NCI-H1048 (cell line): Measurements from ENCODE around the gene CCBE1.
"Not testable (repeated sequence)": the region's sequence is repeated elsewhere in the genome, so short reads cannot be mapped to it uniquely, and the experiment has no call there.

Experiments used
- DNase-seq: peaks from one replicate; lab custom pipeline; 2025; lab: John Stamatoyannopoulos, UW

The CCBE1 gene

DNA sequence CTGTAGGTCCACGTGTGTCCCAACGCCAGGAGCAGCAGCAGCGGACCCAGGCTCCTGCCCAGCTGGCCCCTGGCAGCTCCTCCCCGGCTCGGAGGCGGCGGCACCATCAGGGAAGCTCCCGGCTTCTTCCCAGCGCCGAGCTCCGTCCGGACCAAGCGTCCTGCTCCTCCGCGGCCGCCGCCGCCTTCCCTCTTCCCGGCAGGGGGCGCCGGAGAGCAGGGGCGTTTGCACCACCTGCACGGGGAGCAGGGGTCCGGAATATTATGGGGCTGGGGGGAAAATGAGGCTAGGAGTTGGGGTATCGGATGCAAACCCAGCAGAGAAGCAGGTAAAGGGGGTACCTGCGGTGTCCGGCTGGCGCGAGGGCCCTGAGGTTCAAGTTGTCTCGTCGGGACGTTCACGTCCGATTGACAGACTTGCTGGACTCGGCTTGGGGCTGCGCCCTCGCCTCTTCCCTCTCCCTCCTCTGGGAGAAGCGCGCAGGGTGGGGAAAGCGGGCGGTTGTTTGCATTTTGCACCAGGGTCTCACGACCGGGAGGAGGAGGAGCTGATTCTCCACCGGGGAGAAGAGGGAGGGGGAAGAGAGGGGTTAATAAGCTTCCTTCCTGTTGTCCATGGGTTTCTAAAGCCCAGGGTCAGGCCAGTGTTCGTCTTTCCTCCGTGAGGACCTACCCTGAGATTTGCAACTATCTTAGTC, at the start of gene CCBE1:
TSS of gene CCBE1 (minus strand) at position 188 of the 697 bp plus-strand sequence.
- DNase-seq = peak; percentile 41

DNA sequence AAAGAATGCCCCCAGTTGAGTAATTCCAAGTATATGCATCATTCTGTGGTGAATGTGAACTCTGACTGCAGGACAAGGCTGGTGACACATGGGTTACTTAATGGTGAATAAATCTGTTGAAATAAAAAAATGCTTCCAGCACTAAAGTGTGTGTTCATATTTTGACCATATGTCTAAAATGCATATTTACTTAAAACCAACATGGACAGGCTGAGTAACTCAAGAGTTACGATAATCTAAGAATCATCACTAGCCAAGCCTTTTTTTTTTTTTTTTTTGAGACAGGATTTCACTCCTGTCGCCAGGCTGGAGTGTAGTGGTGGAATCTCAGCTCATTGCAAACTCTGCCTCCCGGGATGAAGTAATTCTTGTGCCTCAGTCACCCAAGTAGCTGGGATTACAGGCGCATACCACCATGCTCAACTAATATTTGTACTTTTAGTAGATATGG, 47.1 kb upstream of the CCBE1 start:
- no peak for DNase-seq

DNA sequence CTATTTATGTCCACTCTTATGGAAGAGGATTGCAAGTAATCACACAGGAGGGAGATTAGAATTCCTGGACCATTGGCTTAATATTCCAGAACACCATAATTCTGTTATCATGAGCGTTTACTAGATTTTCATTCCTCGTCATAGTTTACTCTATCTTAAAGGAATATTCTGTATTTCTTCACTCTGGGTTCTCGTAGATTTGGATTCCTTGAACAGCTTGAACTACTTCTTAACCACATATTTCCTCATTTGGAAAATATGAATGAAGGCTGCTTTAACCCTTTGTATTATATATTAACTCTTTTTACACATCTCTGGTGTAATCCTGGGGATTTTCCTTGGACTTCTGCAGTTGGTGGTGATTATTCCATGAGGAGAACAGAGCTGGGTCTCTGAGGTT, 46.3 kb upstream of the CCBE1 start:
- no peak for DNase-seq

DNA sequence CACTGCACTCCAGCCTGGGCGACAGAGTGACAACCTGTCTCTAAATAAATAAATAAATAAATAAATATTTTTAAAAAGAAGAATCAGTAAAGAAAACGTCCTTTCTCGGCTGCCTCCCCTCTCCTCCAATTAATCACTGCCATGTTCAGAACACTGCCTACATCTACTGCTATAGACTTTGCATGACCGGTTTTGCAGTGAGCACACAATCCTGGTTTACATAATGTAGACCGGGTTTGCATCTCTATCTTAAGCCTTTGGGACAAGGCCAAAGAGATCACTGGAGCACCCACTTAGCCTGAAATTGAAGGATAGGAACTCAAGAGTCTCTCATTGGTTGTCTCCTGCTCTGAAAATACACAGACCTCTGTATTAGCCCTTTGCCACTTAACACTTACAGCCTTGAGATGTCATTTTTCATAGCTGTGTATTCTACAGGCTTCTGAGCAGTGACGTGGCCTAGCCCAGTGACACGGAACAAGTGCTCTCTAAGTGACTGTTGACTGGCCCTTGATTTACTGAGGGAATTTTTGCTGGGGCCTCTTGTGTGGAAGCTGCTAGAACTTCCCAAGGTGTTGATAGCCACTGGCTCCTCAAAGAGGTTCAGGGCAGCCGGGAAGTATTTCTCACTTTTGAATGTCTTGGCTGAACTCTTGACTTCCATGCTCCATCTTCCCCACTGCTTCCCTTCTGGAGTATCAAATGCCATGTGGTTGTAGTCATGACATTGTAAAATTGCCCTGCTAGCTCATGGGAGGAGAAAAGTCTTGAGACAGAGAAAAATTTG, 45.3 kb upstream of the CCBE1 start:
- DNase-seq = peak; percentile 12

DNA sequence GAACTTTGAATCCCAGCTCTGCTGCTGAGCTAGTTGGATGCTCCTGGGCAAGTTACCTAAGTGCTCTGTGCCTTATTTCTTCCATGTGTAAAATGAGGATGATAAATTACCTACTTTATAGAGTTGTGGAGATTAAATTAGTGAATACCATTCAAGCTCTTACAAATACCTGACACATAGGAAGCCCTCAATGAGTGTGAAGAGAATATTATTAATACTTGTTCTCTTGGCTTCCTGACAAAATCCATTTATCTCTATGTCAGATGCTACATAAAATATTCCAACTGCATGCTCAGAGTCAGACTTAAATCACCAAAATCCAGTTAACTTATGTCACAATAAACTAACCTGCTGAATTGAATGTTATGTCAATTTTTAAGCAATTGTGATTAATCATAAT, 42.9 kb upstream of the CCBE1 start:
- no peak for DNase-seq

DNA sequence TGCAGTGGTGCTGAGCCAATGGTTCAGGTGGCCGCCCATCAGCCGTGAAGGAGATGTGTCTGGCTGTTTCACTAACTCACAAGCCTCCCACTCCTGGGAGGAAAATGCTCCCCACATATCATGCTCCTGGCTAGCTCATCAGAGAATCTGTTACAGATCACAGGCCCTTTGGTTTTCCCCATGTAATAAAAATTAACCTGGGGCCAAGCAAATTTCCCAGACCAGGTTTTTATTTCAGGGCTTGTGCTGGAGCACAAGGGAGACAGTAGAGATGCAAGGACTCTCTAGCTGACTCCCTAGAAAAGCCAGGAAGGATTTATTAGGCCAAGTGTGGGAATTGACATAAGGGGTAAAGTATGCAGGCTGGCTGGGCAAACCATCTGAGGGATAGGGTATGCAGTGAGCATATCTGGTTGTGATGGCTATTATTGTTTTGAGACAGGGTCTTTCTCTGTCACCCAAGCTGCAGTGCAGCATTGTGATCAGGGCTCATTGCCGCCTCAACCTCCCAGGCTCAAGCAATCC, 40.6 kb upstream of the CCBE1 start:
- DNase-seq = no peak

DNA sequence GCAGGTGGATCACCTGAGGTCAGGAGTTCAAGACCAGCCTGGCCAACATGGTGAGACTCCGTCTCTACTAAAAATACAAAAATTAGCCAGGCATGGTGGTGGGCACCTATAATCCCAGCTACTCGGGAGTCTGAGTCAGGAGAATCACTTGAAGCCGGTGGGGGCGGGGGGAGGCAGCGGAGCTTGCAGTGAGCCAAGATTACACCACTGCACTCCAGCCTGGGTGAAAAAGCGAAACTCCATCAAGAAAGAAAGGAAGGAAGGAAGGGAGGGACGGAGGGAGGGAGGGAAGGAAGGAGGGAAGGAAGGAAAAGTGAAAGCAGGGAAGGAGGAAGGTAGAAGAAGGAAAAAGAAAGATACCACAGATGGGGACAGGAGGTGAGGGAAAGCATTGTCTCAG, 40.1 kb upstream of the CCBE1 start:
- not testable (repeated sequence) for DNase-seq

DNA sequence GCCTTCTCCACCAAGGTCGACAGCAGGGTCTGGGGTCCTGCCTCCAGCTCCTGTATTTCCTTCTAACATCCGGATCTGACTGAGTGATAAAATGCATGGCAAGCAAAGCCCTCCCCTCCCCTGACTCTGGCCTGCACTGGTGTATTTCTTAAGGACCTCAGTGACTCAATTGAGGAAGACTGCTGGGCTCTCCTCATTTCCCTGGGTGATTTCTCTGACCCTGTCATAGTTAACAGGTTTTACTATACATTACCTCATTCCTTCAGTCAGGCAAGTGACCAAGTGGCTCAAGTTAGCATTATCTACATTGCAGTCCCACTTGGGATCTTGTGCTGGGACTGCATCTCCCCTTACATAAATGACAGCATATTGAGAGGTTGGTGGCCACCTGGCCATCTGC, 38.8 kb upstream of the CCBE1 start:
- DNase-seq = no peak

DNA sequence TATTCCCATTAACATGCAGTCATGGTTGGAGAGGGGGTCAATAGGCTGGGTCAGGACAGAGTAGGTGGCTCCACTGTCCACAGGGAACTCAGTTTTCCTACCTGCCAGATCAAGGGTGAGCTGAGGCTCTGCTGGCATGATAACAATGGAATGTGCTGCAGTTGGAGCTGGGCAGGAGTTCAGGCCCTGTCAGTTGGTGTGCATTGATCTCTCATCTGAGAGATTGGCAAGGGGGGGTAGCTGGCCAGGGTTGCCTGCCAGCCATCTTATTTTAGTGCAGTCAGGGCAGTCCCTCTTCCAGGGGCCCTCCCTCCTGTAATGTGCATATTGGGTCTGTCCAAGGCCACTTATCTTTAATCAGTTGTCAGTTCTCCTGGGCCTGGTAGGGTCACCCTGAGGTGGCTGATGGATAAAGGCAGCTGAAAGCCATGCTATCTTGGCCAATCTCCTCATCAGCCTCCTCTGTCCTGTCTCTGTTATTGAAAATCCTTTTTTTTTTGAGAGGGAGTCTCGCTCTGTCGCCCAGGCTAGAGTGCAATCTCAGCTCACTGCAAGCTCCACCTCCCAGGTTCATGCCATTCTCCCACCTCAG, 38.1 kb upstream of the CCBE1 start:
- DNase-seq = no peak

DNA sequence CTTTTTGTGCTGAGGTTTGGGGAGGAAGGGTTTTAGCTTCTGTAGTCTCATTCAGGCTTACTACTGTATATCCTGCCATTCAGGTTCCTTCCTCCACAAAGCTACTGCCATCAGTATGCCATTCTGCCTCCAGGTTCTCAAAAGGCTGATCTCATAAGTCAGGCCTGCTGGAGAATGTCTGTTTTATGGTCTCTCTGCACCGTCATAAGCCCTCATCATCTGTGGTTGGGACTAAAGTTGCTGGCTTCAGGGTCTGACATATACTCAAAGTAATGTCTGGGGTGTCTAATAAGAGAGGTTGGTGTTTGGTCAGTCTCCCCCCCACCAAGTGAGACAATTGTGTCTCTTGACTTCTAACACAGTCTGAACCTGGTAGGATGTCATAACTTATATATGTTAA, 36.2 kb upstream of the CCBE1 start:
- DNase-seq = no peak

DNA sequence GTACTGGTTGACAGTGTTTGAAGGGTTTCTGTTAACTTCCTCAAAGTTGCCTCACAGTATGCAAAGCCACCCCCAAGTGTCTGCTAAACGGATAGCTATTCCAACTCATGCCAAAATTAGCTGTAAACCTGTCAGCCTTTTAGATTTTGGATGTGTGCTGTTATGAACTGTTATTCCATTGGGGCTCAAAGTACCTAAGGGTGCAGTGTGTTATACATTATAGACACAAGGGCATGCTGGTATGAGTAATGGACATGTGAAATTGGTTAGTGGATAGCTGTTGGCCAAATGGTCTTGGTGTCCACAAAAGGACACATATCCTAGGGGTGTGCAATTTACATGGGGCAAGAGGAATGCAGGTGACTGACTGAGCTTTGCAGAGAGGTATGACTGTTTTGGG, 33.7 kb upstream of the CCBE1 start:
- no peak for DNase-seq

DNA sequence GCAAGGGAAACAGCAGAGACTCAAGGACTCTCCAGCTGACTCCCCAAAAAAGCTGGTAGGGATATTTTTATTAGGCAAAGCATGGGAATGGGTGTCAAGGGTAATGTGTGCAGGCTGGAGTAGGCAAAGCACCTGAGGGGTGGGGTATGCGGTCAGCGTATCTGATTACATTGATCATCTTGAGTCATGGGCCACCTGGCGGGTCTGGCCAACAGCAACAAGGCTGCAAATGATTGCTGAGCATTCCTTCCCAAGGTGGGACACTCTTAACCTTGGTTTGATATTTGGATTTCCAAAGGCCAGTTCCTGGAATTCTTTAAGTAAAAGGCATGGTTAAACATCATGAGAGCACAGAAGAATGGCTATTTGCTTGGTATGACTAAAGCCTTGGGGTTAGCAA, 32.6 kb upstream of the CCBE1 start:
- no peak for DNase-seq

DNA sequence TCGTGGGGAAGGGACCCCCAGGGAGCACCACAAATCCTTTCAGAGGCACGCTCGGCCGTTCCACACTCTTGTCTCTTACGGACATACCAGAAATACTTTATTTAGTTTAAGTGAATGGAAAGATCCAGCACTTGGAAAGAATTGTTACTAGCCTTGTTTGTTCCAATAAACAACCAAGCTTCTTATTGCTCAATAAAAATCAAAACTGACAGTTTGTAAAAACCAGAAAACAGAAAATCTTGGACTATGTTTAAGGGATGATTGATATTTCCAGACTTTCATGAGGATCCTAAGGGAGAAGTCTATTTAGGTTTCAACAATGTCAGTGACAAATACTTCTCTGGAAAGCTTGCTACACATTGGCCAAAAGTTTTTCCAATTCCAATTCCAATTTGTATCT, 31.6 kb upstream of the CCBE1 start:
- DNase-seq = no peak

DNA sequence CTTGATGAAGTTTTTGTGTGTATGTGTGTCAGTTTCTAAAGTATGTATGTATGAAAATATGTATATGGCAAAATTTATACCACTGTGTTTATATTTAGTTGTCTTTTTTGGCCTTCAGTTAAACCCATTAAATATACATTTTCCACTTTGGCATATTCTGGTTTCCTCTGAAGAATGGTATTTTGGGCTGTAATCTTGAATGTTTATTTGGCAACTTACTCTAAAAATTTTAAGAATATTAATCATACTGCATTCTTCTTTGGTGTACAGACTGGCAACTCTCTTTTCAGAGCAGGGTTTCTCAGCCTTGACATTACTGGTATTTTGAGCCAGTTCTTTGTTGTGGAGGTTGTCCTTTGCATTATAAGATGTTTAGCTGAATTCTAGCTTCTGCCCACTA, 27.9 kb upstream of the CCBE1 start:
- DNase-seq = no peak

DNA sequence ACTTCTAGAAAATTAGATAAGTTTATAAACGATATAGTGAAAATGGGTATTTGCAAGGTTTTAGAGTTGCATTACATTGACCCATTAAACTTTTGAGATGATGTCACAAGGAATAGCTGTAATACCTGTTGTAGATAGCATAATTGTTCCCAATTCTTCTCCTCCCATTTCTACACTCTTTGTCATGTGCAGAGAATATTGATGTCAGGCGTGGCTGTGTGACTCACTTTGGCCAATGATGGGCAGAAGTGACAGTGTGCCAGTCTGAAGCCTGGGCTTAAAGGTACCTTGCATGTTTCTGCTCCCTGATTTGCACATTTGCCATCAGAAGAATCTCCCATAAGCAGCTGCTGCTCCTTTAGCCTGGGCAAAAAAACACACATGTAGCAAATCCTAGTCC, 26.9 kb upstream of the CCBE1 start:
- no peak for DNase-seq

DNA sequence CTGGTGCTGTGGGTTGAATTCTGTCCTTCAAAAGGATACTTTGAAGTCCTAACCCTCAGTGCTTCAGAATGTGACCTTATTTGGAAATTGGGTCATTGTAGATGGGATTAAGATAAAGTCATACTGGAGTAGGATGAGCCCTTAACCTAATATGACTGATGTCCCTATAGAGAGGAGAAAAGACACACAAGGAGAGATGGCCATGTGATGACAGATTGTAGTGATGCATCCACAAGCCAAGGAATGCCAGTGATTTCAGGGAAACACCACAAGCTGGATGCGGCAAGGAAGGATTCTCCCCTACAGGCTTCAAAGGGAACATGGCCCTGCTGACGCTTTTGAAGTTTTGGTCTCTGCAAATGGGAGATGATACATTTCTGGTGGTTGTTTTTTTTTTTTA, 24.7 kb upstream of the CCBE1 start:
- DNase-seq = no peak

DNA sequence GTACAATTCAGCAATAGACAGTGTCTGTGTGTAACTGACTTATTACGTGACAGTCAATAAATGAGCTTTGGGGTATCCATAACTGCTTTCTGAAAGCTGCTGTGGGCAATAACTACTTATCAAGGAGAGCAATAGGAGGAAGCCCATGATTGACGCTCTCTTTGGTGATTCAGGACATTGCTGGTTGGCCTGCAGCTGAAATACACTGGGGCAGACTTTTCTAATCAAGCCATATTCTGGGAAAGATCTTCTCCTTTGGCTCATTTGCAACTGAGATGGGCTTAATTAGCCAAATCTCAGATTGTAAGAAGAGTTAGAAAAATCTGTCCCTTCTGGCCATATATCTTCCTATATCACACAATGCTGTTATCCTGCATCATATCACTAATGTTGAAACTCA, 24.0 kb upstream of the CCBE1 start:
- no peak for DNase-seq

DNA sequence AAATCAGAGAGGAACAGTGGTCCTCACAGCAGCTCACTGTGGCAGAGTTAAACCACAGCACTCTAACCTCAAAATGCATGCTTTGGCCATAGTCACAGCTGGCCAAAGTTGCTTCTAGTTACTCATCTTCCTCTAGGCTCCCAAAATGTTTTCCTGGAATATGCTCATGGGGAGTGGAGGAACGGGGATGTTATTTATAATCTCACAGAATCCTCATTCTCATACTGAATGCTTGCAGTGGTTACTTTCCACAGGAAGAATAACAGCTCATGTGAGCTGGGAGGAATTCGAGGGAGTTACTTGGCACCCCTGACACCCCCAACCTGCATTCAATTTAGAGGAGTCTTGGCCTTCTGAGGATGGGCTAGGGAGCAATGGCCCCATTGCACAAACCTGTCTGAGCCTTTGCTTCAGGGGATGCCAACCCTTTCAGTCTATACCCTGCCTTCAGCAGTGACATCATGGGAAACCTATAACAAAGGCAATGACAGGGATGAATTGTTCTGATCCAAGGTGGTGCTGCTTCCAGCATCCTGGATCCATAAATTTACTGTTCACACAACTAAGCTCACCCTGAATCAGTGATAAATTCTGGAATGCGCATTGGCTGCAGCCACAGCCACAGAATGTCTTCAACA, 22.4 kb upstream of the CCBE1 start:
- DNase-seq = no peak

DNA sequence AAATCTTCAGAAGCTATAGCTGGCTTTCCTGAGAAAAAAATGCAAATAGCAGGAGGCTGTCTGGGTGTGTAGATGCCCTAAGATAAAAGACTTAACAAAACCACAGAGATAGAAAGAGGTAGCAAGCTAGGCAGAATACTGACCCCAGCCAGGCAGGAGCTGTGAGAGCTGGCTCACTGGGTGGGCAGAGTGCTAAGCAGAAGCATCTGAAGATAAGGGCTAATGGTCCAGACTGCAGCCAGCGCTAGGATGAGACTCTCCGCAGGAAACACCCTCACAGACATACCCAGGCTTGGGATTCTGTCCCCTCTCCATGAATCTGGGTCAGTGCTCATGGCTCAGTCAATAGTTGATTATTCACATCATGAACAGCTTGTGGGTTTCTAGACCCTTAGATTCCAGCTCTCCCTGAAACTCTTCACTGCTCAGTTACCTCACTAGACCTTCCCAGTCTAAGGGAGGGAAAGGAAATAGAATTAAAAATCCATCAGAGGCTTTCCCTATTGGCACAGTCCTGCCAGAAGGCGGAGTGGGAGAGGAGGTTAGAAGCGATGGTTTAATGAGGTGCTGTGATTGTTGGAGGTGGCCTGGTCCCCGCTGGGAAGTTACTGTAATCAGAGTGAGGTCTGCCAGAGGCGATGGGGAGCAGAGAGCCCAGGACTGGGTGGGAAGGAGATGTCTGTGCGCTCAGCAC, 21.4 kb upstream of the CCBE1 start:
- DNase-seq = no peak

DNA sequence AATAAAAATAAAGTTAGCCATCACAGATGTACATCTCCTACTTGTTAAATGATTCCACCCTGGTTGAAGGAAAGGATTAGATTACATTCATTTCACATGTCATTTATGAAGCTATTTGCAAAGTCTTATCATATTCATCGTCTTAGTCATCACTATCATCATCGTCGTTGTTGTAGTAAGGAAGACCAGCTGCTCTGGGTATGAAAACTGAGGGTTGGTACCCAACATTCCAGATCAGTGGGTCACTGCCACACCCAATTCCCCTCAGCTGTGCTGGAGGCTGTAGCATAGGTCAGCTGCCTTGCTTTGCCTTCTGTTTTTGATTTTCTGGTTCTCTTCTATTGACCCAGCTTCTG, 20.9 kb upstream of the CCBE1 start:
- no peak for DNase-seq

DNA sequence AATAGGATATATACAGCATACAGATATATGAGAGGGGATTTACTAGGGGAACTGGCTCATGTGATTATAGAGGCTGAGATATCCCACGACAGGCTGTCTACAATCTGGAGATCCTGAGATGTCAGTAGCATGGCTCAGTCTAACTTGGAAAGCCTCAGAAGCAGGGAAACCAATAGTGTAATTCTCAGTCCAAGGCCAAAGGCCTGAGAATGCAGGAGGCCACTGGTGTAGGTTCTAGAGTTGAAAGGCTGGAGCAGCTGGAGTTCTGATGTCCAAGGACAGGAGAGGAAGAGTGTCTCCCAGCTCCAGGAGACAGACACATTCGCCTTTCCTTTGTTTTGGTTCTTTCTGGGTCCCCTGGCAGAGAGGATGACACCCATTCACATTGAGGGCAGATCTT, 20.1 kb upstream of the CCBE1 start:
- DNase-seq = no peak

DNA sequence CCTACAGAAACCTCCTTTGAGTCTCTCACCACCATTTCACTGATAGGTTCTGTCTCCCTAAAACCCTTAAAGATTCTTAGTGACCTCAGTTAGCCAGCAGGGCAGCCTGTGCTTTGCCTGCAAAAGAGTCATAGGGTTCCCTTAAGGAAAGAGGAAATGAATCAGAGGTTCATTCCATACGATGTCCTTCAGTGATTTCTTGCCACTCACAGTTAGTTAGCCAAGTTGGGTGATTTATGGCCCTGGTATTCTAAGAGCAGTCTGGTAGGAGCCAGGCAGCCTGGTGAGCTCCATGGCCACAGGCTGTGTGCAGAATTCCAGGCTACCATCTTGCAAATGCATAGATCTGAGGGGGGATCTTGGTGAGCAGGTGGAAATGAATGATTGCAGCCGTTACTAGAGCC, 18.7 kb upstream of the CCBE1 start:
- DNase-seq = no peak
